Nucleus accumbens (tissue), 56 donors: ENCODE results near the gene LYSET.
"Not testable (repeated sequence)": the region's sequence is repeated elsewhere in the genome, so short reads cannot be mapped to it uniquely, and the experiment has no call there.

Experiments
- DNase-seq, 56 donors: peaks; one replicate each; lab custom pipeline; 2025; lab: John Stamatoyannopoulos, UW

Gene LYSET

GRCh38 chr14:93184391-93185348 lies at the start of gene LYSET, which contains the start of gene MOAP1:
LYSET (plus strand) TSS chr14:93185317; CDS start chr14:93185406, 89 bp downstream.
MOAP1 (minus strand) TSS chr14:93184897; CDS start chr14:93184242, 655 bp downstream.
- peak in 55 of 56 donors; percentile 24 to 92 (median 86) for DNase-seq

- no peak for DNase-seq
Observed at GRCh38 chr14:93135399-93135798, 49.7 kb upstream of the LYSET start.

- no peak for DNase-seq
Observed at GRCh38 chr14:93136009-93136408, 49.1 kb upstream of the LYSET start.

GRCh38 chr14:93136508-93136907 lies 48.6 kb upstream of the LYSET start:
- not testable (repeated sequence) for DNase-seq

GRCh38 chr14:93137864-93138263 lies 47.3 kb upstream of the LYSET start:
- DNase-seq: no peak

GRCh38 chr14:93142854-93143652 lies 42.1 kb upstream of the LYSET start:
- DNase-seq: no peak

GRCh38 chr14:93146119-93146518 lies 39.0 kb upstream of the LYSET start:
- no peak for DNase-seq

GRCh38 chr14:93148979-93149378 lies 36.1 kb upstream of the LYSET start:
- no peak for DNase-seq

GRCh38 chr14:93150227-93151208 lies 34.6 kb upstream of the LYSET start:
- peak in 1 of 56 donors; percentile 9 for DNase-seq

GRCh38 chr14:93153121-93153520 lies 32.0 kb upstream of the LYSET start:
- no peak for DNase-seq

- DNase-seq: no peak
Observed at GRCh38 chr14:93155667-93156066, 29.4 kb upstream of the LYSET start.

- DNase-seq: no peak
Observed at GRCh38 chr14:93156693-93157369, 28.3 kb upstream of the LYSET start.

GRCh38 chr14:93158349-93158748 lies 26.8 kb upstream of the LYSET start:
- not testable (repeated sequence) for DNase-seq

- not testable (repeated sequence) for DNase-seq
Observed at GRCh38 chr14:93159625-93160352, 25.3 kb upstream of the LYSET start.

GRCh38 chr14:93160353-93160801 lies 24.7 kb upstream of the LYSET start:
- peak in 1 of 56 donors; percentile 17 for DNase-seq

- DNase-seq: no peak
Observed at GRCh38 chr14:93161411-93161940, 23.6 kb upstream of the LYSET start.

GRCh38 chr14:93163564-93163963 lies 21.6 kb upstream of the LYSET start:
- DNase-seq: no peak
